HG03066 (cell line): ENCODE results near the gene SNX8.
"Not testable (repeated sequence)": the region's sequence is repeated elsewhere in the genome, so short reads cannot be mapped to it uniquely, and the experiment has no call there.

Experiments used
- ATAC-seq: cut with Tn5 transposase; IDR thresholded peaks from one replicate; pipeline ENCODE4 v1.9.1; 2021; ENCODE audit warnings: low read depth; ENCODE audit not compliant: unreplicated experiment

SNX8 gene

GRCh38 chr7:2314209-2314955, at the start of gene SNX8:
Gene SNX8 (minus strand): TSS chr7:2314441. CDS start chr7:2314421, 20 bp downstream.
- ATAC-seq, result peak; percentile 47

- ATAC-seq, result no peak
Measured at GRCh38 chr7:2362385-2363088, 48.3 kb upstream of the SNX8 start.

- no peak for ATAC-seq
Measured at GRCh38 chr7:2360796-2361195, 46.6 kb upstream of the SNX8 start.

- ATAC-seq, result no peak
Measured at GRCh38 chr7:2359610-2360009, 45.4 kb upstream of the SNX8 start.

GRCh38 chr7:2358968-2359527, 44.8 kb upstream of the SNX8 start:
- no peak for ATAC-seq

- no peak for ATAC-seq
Measured at GRCh38 chr7:2357571-2357970, 43.3 kb upstream of the SNX8 start.

- ATAC-seq, result no peak
Measured at GRCh38 chr7:2357165-2357564, 42.9 kb upstream of the SNX8 start.

- no peak for ATAC-seq
Measured at GRCh38 chr7:2355705-2356008, 41.4 kb upstream of the SNX8 start.

- peak; percentile 8 for ATAC-seq
Measured at GRCh38 chr7:2354939-2355704, 40.9 kb upstream of the SNX8 start.

GRCh38 chr7:2354186-2354938, 40.1 kb upstream of the SNX8 start, which contains the start of gene EIF3B:
Gene EIF3B (plus strand): TSS chr7:2354827. CDS start chr7:2354922, 95 bp downstream.
- peak; percentile 75 for ATAC-seq

GRCh38 chr7:2353936-2354185, 39.6 kb upstream of the SNX8 start:
- ATAC-seq, result peak; percentile 57

GRCh38 chr7:2353113-2353935, 39.1 kb upstream of the SNX8 start:
- ATAC-seq, result no peak

GRCh38 chr7:2350861-2351260, 36.6 kb upstream of the SNX8 start:
- no peak for ATAC-seq

GRCh38 chr7:2350055-2350454, 35.8 kb upstream of the SNX8 start:
- ATAC-seq, result no peak

- ATAC-seq, result not testable (repeated sequence)
Measured at GRCh38 chr7:2347351-2348063, 33.3 kb upstream of the SNX8 start.

GRCh38 chr7:2336626-2337299, 22.5 kb upstream of the SNX8 start:
- ATAC-seq, result no peak

- ATAC-seq, result not testable (repeated sequence)
Measured at GRCh38 chr7:2332606-2333231, 18.5 kb upstream of the SNX8 start.

- no peak for ATAC-seq
Measured at GRCh38 chr7:2331707-2332106, 17.5 kb upstream of the SNX8 start.
